Panc1 (cell line): Measurements from ENCODE around the gene TMED6.

Experiments used
- POLR2AphosphoS5 ChIP-seq: IDR thresholded peaks from 2 replicates; pipeline ENCODE4 v1.6.1; 2012; ENCODE audit warnings: mild to moderate bottlenecking, low read depth, low read length, moderate library complexity
- SIN3A ChIP-seq: IDR thresholded peaks from 2 replicates; pipeline ENCODE4 v1.6.1; 2012; ENCODE audit warnings: low read depth, mild to moderate bottlenecking, low read length, moderate library complexity, borderline replicate concordance; ENCODE audit not compliant: insufficient read depth
- TF ChIP-seq, protein P1 (sequence below): fragments of 450-650 bp; IDR thresholded peaks from 2 replicates; pipeline ENCODE4 v1.5.1; 2017; ENCODE audit warnings: mild to moderate bottlenecking
- TF ChIP-seq, protein P2 (sequence below), 2 experiments: IDR thresholded peaks; 2 replicates each; pipeline ENCODE4 v1.6.1; 2011 to 2012; ENCODE audit warnings: low read depth in 2 of 2, control low read depth in 1 of 2, low read length in 1 of 2, mild to moderate bottlenecking in 1 of 2, moderate library complexity in 1 of 2; ENCODE audit not compliant: insufficient read depth in 1 of 2

DNA sequence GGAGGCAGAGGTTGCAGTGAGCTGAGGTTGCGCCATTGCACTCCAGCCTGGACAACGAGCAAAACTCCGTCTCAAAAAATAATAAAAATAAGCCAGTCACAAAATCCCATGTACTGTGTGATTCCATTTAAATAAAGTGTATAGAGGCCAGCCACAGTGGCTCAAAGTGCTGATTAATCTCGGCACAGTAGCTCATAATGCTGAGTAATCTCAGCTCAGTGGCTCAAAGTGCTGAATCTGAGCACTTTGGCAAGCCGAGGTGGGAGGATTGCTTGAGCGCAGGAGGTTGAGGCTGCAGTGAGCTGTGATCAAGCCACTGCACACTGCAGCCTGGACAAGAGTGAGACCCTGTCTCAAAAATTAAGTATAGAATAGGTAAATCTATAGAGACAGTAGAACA lies 4.9 kb downstream of the TMED6 start:
- TF ChIP-seq, protein P1, sequence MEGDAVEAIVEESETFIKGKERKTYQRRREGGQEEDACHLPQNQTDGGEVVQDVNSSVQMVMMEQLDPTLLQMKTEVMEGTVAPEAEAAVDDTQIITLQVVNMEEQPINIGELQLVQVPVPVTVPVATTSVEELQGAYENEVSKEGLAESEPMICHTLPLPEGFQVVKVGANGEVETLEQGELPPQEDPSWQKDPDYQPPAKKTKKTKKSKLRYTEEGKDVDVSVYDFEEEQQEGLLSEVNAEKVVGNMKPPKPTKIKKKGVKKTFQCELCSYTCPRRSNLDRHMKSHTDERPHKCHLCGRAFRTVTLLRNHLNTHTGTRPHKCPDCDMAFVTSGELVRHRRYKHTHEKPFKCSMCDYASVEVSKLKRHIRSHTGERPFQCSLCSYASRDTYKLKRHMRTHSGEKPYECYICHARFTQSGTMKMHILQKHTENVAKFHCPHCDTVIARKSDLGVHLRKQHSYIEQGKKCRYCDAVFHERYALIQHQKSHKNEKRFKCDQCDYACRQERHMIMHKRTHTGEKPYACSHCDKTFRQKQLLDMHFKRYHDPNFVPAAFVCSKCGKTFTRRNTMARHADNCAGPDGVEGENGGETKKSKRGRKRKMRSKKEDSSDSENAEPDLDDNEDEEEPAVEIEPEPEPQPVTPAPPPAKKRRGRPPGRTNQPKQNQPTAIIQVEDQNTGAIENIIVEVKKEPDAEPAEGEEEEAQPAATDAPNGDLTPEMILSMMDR: no peak
- TF ChIP-seq SIN3A (no peak), POLR2AphosphoS5 (no peak)
- TF ChIP-seq, protein P2, sequence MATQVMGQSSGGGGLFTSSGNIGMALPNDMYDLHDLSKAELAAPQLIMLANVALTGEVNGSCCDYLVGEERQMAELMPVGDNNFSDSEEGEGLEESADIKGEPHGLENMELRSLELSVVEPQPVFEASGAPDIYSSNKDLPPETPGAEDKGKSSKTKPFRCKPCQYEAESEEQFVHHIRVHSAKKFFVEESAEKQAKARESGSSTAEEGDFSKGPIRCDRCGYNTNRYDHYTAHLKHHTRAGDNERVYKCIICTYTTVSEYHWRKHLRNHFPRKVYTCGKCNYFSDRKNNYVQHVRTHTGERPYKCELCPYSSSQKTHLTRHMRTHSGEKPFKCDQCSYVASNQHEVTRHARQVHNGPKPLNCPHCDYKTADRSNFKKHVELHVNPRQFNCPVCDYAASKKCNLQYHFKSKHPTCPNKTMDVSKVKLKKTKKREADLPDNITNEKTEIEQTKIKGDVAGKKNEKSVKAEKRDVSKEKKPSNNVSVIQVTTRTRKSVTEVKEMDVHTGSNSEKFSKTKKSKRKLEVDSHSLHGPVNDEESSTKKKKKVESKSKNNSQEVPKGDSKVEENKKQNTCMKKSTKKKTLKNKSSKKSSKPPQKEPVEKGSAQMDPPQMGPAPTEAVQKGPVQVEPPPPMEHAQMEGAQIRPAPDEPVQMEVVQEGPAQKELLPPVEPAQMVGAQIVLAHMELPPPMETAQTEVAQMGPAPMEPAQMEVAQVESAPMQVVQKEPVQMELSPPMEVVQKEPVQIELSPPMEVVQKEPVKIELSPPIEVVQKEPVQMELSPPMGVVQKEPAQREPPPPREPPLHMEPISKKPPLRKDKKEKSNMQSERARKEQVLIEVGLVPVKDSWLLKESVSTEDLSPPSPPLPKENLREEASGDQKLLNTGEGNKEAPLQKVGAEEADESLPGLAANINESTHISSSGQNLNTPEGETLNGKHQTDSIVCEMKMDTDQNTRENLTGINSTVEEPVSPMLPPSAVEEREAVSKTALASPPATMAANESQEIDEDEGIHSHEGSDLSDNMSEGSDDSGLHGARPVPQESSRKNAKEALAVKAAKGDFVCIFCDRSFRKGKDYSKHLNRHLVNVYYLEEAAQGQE (IDR thresholded peaks at IDR 0.05; ENCODE audit: insufficient read depth in 1 of 2, low read depth in 2 of 2, low read length in 1 of 2): no peak
